ENCODE data around the gene GATB. TPM values are rescaled to one million over a fixed set of nuclear protein-coding genes. Genes with fewer than 3 reads are reported as not detected.

GATB gene
- total RNA-seq, 2 experiments from 2014 or later = 13.5 to 14.9 TPM

DNA sequence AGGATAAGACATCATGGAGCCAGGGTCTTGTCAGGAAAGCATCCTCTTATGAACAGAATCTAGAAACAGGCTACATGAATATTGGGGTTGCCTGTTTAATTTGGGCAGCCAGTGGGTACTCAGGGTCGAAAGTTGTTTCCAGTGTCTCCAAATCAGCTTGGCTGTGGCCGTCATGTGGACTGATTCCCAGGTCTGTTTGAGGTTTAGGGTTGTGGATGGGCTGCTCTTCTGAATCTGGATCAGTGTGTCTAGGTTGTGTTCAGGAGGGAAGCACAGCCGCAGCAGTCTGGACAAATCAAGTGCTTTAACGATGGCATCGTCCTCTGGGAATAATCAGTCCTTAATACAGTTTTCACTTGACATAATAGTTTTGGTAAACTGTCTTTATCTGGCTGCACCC is 94.3 kb downstream of the GATB start:
- Mint-ChIP-seq H3K27ac (no peak overlapping the region), H3K9me3 (no peaks in the 10 kb centered on the region), H3K4me1 (peaks cover 10% of the 10 kb centered on the region), H3K27me3 (no peaks in the 10 kb centered on the region), H3K36me3 (no peaks in the 10 kb centered on the region), H3K4me3 (no peak overlapping the region)
- DNase-seq (no peak), ATAC-seq (ENCODE audit: low read depth) (no peak)
- POLR2A ChIA-PET = interaction anchor here (1.3 kb wide), 1 partner anchor 18 kb away, joined by 3 read pairs; no protein-coding TSS in a partner anchor

DNA sequence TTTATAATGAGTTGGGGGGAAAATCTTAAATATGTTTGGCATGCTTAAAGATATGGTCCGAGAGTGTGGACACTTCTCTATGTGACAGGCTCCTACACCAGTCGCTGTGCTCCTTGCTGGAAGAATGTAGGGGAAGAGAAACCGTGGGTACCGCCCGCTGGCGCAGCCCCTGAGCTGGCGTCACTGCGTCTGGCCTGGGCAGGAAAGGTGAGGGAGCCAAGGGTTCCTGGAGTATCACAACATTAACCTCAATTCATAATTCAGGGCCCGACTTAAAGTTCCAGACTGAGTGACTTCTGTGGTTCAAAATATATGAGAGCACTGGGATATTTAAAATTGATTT is 95.1 kb downstream of the GATB start:
- no peak for ATAC-seq (ENCODE audit: low read depth)
- POLR2A ChIA-PET = no interaction called here

DNA sequence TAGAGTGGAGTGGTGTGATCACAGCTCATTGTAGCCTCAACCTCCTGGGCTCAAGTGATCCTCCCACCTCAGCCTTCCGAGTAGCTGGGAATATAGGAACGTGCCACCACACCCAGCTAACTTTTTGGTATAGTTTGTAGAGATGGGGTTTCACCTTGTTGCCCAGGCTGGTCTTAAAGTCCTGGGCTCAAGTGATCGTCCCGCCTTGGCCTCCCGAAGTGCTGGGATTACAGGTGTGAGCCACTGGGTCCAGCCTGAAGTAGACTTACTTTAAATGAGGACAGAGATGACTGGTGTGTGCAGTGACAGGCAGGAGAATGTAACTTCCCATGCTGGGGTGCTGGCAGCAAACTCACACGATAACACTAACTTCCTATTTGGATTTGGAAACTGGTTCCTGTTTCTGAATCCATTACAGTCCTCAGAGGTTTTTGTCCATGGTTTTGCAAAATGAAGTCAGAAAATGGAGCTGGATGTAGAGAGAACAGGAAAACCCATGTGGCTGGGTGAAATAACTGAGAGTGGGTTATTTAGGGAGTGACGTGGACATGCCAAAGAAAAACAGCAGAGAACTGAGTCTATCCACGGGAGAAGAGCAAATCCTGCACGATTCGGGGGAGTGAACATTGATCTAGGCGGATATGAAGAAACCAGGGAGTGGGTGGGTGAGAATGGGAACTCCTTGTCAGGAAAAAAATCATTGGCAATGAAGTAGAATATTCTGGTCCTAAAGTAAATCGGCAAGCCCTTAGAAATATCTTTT is 95.6 kb downstream of the GATB start:
- peaks cover 3% of the 10 kb centered on the region for H3K36me3 Mint-ChIP-seq
- POLR2A ChIA-PET = no interaction called here
- no peak overlapping the region for H3K27ac Mint-ChIP-seq
- no peaks in the 10 kb centered on the region for H3K27me3 Mint-ChIP-seq
- no peak overlapping the region for H3K4me3 Mint-ChIP-seq
- peaks cover 14% of the 10 kb centered on the region for H3K4me1 Mint-ChIP-seq
- DNase-seq (no peak), ATAC-seq (ENCODE audit: low read depth) (no peak)
- H3K9me3 Mint-ChIP-seq = peaks cover 3% of the 10 kb centered on the region

More for the DNA sequence above, 95.1 kb downstream of the GATB start:
- Mint-ChIP-seq H3K4me3 (no peak overlapping the region), H3K9me3 (peaks cover under 1% of the 10 kb centered on the region), H3K36me3 (no peaks in the 10 kb centered on the region), H3K27ac (no peak overlapping the region), H3K27me3 (no peaks in the 10 kb centered on the region), H3K4me1 (peaks cover 10% of the 10 kb centered on the region)
- no peak for DNase-seq

DNA sequence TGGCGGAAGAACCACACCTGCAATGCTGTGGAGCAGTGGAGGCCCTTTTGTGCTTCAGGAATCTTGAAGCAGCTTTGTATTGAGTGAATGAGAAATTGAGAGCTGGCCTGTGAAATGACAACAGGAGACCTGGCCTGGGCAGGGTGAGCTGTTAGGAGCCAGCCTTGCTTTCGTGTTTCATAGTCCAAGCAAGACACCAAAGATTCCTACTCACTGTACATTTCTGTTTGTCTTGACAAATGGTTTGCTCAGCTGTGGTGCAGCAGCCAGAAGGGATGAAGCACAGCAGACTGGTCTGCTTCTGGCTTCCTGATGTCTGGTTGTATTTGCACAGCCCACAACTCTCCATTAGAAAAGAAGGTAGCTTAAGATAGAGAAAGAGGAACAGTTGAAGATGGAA is 96.5 kb downstream of the GATB start:
- H3K9me3 Mint-ChIP-seq = peaks cover 3% of the 10 kb centered on the region
- POLR2A ChIA-PET = no interaction called here
- H3K4me1 Mint-ChIP-seq = peaks cover 21% of the 10 kb centered on the region
- no peak overlapping the region for H3K4me3 Mint-ChIP-seq
- H3K27ac Mint-ChIP-seq = no peak overlapping the region
- no peaks in the 10 kb centered on the region for H3K27me3 Mint-ChIP-seq
- no peak for ATAC-seq (ENCODE audit: low read depth)
- peaks cover 7% of the 10 kb centered on the region for H3K36me3 Mint-ChIP-seq
- DNase-seq = no peak

DNA sequence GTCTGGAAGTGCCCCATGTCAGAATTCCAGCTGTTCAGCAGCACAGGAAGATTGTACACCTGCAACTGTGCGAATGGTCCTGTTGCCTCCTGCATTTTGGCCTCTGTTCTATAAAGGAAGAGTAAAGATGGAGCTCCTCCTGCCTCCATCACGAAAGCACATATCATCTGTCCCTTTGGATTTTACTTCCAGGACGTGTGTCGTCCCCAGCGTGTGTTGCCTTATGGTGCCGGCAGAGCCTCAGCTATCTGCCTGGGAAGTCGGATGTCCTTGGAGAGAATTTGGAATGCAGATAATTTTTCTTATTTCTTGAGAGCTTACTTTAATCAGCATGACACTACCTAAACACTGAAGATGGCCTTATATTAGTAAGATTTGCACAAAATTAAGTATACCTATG is 97.7 kb downstream of the GATB start:
- POLR2A ChIA-PET = no interaction called here
- peaks cover 3% of the 10 kb centered on the region for H3K9me3 Mint-ChIP-seq
- H3K27ac Mint-ChIP-seq = no peak overlapping the region
- no peak for ATAC-seq (ENCODE audit: low read depth)
- no peak overlapping the region for H3K4me3 Mint-ChIP-seq
- peaks cover 7% of the 10 kb centered on the region for H3K36me3 Mint-ChIP-seq
- no peak for DNase-seq
- no peaks in the 10 kb centered on the region for H3K27me3 Mint-ChIP-seq
- H3K4me1 Mint-ChIP-seq = peaks cover 25% of the 10 kb centered on the region

DNA sequence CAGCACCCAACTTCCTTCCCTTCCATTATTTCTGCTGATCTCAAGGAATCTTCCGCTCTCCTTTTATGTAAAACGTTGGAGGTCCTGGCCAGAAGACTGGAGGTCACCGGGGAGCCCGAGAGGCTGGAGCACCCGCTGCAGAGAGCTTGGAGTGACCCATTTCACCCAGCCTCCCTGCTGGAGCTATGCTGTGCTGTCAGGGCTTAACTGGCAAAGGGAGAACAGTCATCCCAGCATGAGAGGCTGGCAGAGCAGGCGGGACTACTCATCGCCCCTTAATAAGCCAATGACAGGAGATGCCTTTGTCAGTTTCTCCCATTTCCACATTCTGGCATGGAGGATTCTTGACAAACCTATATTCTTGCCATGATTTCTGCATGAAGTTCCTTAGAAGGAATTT is 98.9 kb downstream of the GATB start:
- no peak overlapping the region for H3K4me3 Mint-ChIP-seq
- no peak overlapping the region for H3K27ac Mint-ChIP-seq
- H3K27me3 Mint-ChIP-seq = no peaks in the 10 kb centered on the region
- peaks cover 20% of the 10 kb centered on the region for H3K4me1 Mint-ChIP-seq
- peaks cover 3% of the 10 kb centered on the region for H3K9me3 Mint-ChIP-seq
- peaks cover 7% of the 10 kb centered on the region for H3K36me3 Mint-ChIP-seq
- DNase-seq = no peak
- ATAC-seq (ENCODE audit: low read depth) = no peak
- POLR2A ChIA-PET = no interaction called here

DNA sequence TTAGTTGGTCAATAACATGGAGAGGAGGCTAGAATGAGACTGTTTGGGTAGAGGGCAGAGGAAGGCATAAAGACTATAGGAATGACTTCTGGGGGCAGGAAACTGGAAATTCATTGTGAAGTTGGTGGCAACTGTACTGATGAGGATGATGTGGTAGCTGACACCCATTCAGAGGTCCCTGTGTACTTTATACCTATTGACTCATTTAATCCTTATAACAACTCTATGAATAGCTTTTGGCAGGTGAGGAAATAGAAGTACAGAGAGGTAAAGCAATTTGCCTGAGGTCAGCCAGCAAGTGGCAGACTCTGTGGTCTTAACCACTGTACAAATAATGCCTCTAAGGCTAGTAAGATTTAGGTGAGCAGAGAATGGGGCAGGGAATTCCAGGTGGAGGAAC is 100.1 kb downstream of the GATB start:
- Mint-ChIP-seq H3K4me1 (peaks cover 16% of the 10 kb centered on the region), H3K36me3 (peaks cover 7% of the 10 kb centered on the region), H3K27me3 (no peaks in the 10 kb centered on the region), H3K9me3 (peaks cover 3% of the 10 kb centered on the region), H3K27ac (peak overlapping the region; percentile 88), H3K4me3 (no peak overlapping the region)
- ATAC-seq (ENCODE audit: low read depth) = no peak
- DNase-seq = no peak
- POLR2A ChIA-PET = no interaction called here

DNA sequence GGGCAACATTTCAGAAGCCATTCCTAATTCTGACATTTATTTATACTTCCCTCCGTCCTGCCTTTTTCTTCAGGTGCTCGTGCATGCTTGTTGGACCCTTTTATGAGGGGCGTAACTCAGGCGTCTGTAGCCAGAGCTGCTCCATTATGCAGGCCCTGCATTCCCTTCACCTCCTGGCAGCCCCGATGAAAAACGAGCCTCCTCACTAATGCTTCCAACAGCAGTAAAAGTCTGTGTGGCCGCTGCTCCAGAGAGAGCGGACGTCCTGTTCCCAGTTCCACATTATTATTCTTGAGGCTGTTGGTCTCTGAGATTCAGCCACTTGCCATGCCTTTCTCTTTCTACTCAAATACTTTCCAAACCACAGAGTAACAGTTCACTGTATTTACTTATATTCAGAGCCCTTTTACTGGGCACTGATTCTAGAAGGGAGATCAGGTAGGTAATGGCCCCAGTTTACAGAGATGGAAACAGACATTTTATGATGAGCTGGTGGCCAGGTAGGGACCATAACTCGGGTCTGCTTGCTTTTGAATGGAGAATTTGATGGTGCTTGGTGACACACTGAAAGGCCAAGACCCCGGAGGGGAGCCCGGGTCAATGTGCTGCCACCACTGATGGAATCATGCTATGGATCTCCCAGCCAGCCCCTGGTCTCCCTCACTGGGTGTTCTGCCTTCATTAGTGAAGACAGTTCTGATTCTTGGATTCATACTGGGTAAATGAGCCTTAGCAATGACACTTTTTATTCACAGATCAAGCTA is 101.0 kb downstream of the GATB start:
- Mint-ChIP-seq H3K27ac (peak overlapping the region; percentile 88), H3K4me3 (no peak overlapping the region), H3K27me3 (no peaks in the 10 kb centered on the region), H3K4me1 (peaks cover 16% of the 10 kb centered on the region), H3K36me3 (peaks cover 7% of the 10 kb centered on the region), H3K9me3 (peaks cover 3% of the 10 kb centered on the region)
- ATAC-seq (ENCODE audit: low read depth) = no peak
- DNase-seq = no peak
- POLR2A ChIA-PET = interaction anchor here (0.6 to 0.8 kb wide), 2 partner anchors 8 to 442 kb away, joined by 3 read pairs; no protein-coding TSS in a partner anchor

DNA sequence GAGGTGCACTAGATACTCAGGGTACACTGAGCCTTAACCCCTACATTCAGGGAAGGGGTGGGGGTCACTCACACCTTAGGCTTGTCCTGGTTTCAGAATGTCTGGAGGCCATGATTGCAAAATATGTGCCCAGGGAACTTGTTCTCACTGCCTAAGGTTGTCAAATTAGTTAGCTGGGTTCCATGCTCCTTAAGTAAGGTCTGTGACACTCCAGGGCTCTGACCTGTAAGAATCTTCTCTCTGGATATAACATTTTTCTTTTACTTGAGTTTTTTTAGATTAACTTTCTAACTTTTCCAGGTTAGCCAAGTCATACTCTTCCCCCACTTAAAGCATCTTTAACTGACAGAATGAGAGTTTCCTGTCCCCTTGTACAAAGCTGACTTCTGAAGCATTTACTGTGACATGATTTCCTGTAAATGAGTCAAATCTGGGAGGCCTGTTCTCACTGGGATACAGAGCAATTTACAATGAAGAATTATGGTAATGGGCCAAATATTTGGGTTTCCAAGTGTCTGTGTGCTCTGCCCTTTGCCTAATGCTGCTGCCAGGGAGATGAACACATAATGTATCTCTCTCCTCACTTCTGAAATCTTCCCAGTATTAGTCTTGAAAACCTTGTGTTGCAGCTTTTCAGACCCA is 101.7 kb downstream of the GATB start:
- H3K27me3 Mint-ChIP-seq = no peaks in the 10 kb centered on the region
- peaks cover 3% of the 10 kb centered on the region for H3K9me3 Mint-ChIP-seq
- POLR2A ChIA-PET = interaction anchor here (0.6 to 0.8 kb wide), 2 partner anchors 9 to 443 kb away, joined by 3 read pairs; no protein-coding TSS in a partner anchor
- peak; percentile 94 for ATAC-seq (ENCODE audit: low read depth)
- H3K36me3 Mint-ChIP-seq = peaks cover 7% of the 10 kb centered on the region
- peak overlapping the region; percentile 46 for H3K4me3 Mint-ChIP-seq
- H3K4me1 Mint-ChIP-seq = peaks cover 16% of the 10 kb centered on the region
- H3K27ac Mint-ChIP-seq = peak overlapping the region; percentile 88
- no peak for DNase-seq

DNA sequence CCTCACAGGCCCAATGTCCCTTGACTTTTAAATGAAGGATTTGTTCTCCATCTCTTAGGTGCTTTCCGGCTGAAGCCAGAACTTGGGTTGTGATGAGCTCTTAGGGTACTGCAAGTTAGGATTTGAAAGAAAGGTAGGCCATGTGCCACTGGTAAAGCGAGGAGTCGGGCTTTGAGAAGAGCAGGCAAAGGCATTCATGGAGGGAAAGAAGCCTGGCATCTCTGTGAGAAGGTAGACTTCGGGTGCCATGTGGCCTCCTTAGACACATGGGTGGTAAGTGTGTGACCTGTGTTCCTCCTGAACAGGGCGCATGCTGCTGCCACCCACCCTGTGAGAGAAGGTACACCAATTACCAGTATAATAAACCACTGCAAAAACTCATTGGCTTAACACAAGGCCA is 102.9 kb downstream of the GATB start:
- Mint-ChIP-seq H3K4me3 (no peak overlapping the region), H3K27ac (peak overlapping the region; percentile 50), H3K27me3 (no peaks in the 10 kb centered on the region), H3K4me1 (peaks cover 16% of the 10 kb centered on the region), H3K9me3 (peaks cover 3% of the 10 kb centered on the region), H3K36me3 (peaks cover 7% of the 10 kb centered on the region)
- POLR2A ChIA-PET = no interaction called here
- ATAC-seq (ENCODE audit: low read depth) (no peak), DNase-seq (no peak)

DNA sequence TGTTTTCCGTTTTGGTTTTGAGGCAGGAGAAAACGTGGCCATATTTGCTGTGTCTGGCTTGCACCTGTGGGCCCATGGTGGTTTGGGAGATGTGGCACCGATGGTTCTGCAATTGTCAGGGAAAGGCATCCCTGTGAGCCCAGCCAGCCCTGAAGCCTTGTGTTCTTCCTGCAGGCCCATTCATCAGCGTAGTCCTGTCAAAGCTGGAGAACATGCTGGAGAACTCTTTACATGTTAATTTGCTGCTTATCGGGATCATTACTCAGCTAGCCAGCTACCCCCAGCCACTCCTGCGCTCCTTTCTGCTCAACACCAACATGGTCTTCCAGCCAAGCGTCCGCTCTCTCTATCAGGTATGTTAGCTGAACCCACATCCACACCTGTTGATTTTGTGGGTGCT is 104.7 kb downstream of the GATB start:
- DNase-seq (no peak), ATAC-seq (ENCODE audit: low read depth) (no peak)
- Mint-ChIP-seq H3K36me3 (peaks cover 7% of the 10 kb centered on the region), H3K27ac (no peak overlapping the region), H3K9me3 (peaks cover 3% of the 10 kb centered on the region), H3K27me3 (peaks cover 2% of the 10 kb centered on the region), H3K4me1 (peaks cover 16% of the 10 kb centered on the region), H3K4me3 (no peak overlapping the region)
- POLR2A ChIA-PET = no interaction called here

DNA sequence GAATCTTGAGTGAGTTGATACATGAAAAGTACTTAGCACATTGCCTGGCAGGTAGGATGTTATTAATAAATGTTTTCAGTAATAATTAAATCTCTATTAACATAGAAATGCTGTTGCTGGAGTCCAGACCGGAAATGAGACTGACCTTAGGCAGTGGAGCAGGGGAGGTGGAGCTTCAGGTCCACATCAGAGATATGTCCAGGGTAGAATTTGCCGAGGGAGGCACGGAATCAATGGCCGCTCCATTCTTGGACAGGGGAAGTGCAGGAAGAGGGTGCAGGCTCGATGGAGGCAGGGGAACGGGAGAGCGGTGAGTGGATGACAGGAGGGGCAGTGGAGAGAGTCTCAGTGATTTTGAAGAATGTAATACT is 107.3 kb downstream of the GATB start:
- Mint-ChIP-seq H3K4me1 (peaks cover 2% of the 10 kb centered on the region), H3K4me3 (no peak overlapping the region), H3K27me3 (peaks cover 4% of the 10 kb centered on the region), H3K27ac (no peak overlapping the region), H3K9me3 (no peaks in the 10 kb centered on the region), H3K36me3 (no peaks in the 10 kb centered on the region)
- ATAC-seq (ENCODE audit: low read depth) (no peak), DNase-seq (no peak)
- POLR2A ChIA-PET = no interaction called here

DNA sequence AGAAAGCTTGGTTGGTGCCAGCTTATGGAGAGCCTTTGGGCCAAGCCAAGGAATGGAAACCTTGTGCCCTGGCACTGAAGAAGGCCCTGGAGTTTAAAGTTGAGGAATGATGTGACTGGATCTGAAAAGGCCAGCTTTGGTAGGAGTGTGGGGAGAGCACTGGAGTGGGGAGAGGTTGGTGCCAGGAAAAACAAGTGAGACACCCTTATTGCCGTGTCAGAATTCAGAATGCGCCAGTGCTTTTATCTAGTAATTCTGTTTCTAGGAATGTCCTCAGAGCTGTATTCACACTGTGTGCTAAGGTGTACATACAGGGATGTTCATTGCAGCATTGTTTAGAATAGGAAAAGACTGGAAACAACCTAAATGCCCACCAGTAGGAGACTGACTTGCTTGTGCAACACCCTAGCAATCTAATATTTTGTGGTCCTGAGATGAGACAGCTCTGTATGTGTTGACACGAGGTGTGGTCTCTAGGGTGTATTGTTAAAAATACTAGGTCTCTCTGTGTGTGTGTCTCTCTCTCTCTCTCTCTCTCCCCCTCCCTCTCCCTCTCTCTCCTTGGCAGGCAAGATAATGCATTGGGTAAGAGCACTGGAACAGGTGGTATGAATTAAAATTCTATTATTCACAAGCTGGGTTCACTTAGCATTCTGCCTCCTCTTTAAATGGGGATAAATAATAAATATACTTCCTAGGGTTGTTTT is 107.8 kb downstream of the GATB start:
- POLR2A ChIA-PET = no interaction called here
- Mint-ChIP-seq H3K27me3 (peaks cover 4% of the 10 kb centered on the region), H3K36me3 (no peaks in the 10 kb centered on the region), H3K27ac (no peak overlapping the region), H3K4me1 (no peaks in the 10 kb centered on the region), H3K9me3 (no peaks in the 10 kb centered on the region), H3K4me3 (no peak overlapping the region)
- DNase-seq (no peak), ATAC-seq (ENCODE audit: low read depth) (no peak)

Data from activated naive CD8-positive, alpha-beta T cell treated with anti-CD3 and anti-CD28 coated beads, Interleukin-2, amount 10 ng/mL, durations not matched to agents 7 days and 5 days (primary cell).